GM08714 (cell line): Measurements from ENCODE around the gene KRTAP1-5.
"Not testable (repeated sequence)": the region's sequence is repeated elsewhere in the genome, so short reads cannot be mapped to it uniquely, and the experiment has no call there.

Experiments used
- H3K4me3 ChIP-seq: fragments of 200-500 bp; sonication (Bioruptor generic); 2 replicates; pipeline ENCODE4 v1.5.1; 2014; ENCODE audit warnings: mild to moderate bottlenecking, low read length, inconsistent platforms
- ZNF274 ChIP-seq: IDR thresholded peaks from 2 replicates; pipeline ENCODE4 v1.6.1; 2012; ENCODE audit warnings: mild to moderate bottlenecking, low read depth, low read length

Gene KRTAP1-5, protein sequence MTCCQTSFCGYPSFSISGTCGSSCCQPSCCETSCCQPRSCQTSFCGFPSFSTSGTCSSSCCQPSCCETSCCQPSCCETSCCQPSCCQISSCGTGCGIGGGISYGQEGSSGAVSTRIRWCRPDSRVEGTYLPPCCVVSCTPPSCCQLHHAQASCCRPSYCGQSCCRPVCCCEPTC

DNA sequence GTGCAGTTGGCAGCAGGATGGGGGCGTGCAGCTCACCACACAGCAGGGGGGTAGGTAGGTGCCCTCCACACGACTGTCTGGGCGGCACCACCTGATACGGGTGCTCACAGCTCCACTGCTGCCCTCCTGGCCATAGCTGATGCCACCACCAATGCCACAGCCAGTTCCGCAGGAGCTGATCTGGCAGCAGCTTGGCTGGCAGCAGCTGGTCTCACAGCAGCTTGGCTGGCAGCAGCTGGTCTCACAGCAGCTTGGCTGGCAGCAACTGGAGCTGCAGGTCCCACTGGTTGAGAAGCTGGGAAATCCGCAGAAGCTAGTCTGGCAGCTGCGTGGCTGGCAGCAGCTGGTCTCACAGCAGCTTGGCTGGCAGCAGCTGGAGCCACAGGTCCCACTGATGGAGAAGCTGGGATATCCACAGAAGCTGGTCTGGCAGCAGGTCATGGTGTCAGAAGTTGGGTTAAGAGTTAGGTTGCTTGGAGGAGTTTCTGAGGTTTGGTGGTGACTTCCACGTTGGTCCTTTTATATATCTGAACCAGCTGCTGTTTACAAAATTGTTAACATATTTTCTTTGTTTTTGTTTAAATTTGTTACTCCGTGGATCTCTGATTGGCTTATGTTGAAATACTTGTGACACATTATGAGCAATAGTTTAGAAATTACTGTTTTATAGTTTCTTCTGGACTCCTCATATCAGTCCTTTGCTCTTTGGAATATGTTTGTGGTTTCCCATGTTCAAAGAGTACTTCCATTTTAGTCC lies at the start of gene KRTAP1-5:
KRTAP1-5 (minus strand) TSS at position 494 of the 757 bp plus-strand sequence; CDS start at position 441, 53 bp downstream.
- TF ChIP-seq ZNF274: no peak
- no peak within 1 kb of the TSS for H3K4me3 ChIP-seq

- no peak overlapping the region for H3K4me3 ChIP-seq
- TF ChIP-seq ZNF274: no peak
Measured at GRCh38 chr17:41076788-41077187, 49.8 kb upstream of the KRTAP1-5 start.

DNA sequence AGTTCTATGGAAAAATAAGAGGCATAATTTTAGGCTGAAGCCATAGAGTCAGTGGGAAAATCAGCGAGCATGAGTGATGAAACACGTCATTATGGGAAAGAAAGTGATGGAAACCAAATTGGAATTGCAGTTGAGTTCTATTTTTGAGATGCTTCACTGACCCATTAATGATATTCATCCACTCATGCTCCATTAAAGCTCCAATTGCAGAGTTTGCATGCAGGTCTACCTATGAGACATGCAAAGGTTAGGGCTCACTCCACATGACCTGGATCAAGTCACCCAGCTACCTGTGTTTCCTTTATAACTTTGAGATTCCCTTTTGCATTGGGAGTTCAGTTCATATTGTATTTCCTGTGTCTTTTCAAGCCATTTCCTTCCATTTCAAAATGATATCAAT lies 46.7 kb upstream of the KRTAP1-5 start:
- no peak overlapping the region for H3K4me3 ChIP-seq
- TF ChIP-seq ZNF274: no peak

- no peak for TF ChIP-seq ZNF274
- H3K4me3 ChIP-seq: no peak overlapping the region
Measured at GRCh38 chr17:41071606-41072360, 44.8 kb upstream of the KRTAP1-5 start.

DNA sequence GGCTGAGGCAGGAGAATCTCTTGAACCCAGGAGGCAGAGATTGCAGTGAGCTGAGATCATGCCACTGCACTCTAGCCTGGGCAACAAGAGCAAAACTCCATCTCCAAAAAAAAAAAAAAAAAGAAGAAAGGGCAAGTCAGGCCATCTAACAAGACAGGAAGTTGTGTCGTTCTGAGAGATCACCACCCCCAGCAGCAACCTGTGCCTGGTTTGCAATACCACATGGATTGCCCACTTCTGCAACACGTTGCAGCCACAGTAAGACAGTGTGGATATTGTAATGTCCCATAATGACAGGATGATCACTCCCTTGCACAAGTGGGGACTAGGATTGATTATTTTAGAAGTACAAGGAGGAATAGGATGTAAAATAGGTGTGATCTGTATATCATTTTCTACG lies 42.0 kb upstream of the KRTAP1-5 start:
- no peak for TF ChIP-seq ZNF274
- no peak overlapping the region for H3K4me3 ChIP-seq

DNA sequence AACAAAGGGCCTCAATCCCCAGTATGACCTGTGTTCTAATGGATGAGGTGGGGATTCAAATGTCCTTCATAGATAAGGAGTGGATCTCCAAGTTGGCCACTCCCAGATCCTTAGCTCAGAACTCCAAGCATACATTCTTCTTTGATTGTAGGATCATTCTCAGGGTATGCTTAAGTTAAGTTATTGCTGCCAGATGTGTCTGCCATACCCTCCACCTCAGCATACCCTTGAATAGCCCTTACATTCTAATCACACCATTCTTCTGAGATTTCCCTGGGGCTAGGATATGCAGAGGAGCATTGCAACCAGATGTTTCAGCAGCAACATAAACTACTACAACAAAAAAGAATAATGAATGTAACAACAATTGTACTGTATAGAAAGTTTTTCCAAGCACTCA lies 40.3 kb upstream of the KRTAP1-5 start:
- TF ChIP-seq ZNF274: no peak
- no peak overlapping the region for H3K4me3 ChIP-seq

- no peak for TF ChIP-seq ZNF274
Measured at GRCh38 chr17:41065829-41066624, 39.0 kb upstream of the KRTAP1-5 start, which contains the start of gene KRTAP2-4. Gene KRTAP2-4, minus strand, starts transcription at chr17:41065879. Its CDS starts 34 bp downstream, at chr17:41065845.

GRCh38 chr17:41065016-41065689 lies 38.1 kb upstream of the KRTAP1-5 start:
- not testable (repeated sequence) for H3K4me3 ChIP-seq

More at GRCh38 chr17:41065829-41066624, 39.0 kb upstream of the KRTAP1-5 start, which contains the start of gene KRTAP2-4:
- H3K4me3 ChIP-seq: no peak within 1 kb of the TSS

- TF ChIP-seq ZNF274: no peak
- no peak overlapping the region for H3K4me3 ChIP-seq
Measured at GRCh38 chr17:41064301-41064700, 37.3 kb upstream of the KRTAP1-5 start.

DNA sequence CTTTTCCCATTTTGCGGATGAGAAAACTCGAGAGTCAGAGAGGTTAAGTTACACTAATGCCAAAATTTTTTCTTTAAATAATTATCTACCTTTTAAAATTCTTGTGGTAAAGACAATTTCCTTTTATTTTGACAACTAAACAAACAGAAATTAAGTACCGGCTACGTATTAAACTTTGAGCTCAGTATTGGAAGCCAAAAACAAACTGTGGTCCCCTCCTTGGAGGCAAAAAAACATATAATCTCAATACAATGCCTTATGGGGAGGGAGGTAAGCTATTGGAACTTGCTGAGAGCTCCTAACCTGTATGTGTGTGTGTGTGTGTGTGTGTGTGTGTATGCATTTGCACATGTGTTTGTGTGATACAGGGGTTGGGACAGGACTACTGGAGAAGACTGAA lies 36.4 kb upstream of the KRTAP1-5 start:
- H3K4me3 ChIP-seq: no peak overlapping the region
- TF ChIP-seq ZNF274: no peak

DNA sequence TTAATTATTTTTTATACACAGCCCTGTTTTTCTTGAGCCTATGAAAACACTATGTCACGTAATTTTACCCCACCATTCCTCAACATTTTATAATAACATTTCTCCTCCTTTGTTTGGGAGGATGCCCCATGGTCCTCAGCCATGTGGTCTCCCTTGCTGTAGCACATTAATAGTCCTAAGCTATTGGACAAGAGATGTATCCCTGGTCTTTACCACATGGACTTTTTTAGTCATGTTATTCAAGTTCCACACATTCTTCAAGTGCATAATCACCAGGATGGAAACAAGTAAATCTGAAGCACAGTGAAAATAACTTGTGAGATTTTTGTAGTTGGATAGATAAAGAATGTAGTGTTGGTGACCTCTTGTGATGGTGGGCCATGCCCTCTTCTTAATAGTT lies 35.0 kb upstream of the KRTAP1-5 start:
- no peak overlapping the region for H3K4me3 ChIP-seq
- TF ChIP-seq ZNF274: no peak

GRCh38 chr17:41060052-41060604 lies 33.1 kb upstream of the KRTAP1-5 start, which contains the start of gene KRTAP2-3:
Gene KRTAP2-3, minus strand, starts transcription at chr17:41060114. Its CDS starts 64 bp downstream, at chr17:41060050.
- H3K4me3 ChIP-seq: no peak within 1 kb of the TSS
- no peak for TF ChIP-seq ZNF274

DNA sequence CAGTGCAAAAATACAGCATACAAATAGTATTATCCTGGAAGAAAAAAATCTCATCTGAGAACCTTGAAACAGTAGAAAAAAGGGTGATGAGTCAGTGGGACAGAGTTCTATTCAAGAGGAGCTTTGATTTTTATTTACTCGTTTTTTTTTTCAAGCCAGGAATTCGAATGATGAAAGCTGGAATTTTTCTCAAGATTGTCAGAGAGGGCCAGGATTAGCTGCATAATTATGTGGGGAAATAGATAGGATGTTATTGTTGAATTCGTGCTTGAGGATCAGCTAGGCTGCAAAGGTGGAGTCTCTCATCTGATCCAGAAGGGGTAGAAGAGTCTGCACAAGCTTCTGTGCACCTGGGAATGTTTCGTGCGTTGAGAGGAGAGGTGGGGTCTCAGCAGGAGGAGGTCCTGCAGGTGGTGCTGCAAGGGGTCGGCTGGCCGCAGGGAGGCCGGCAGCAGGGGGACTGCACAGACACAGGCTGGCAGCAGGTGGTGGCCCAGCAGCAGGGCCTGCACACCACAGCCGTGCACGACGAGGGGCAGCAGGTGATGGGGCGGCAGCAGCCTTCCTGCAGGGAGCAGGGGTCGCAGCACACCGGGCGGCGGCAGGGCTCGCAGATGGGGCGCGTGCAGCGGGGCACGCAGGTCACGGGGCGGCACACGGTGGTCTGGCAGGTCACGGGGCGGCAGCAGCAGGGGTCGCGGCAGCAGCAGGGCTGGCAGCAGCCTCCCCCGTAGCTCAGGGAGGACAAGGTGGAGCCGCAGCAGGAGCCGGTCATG lies 32.5 kb upstream of the KRTAP1-5 start:
- H3K4me3 ChIP-seq: not testable (repeated sequence)
